ENCODE results near the gene KRT4.
"Not testable (repeated sequence)": the region's sequence is repeated elsewhere in the genome, so short reads cannot be mapped to it uniquely, and the experiment has no call there.

The KRT4 gene

DNA sequence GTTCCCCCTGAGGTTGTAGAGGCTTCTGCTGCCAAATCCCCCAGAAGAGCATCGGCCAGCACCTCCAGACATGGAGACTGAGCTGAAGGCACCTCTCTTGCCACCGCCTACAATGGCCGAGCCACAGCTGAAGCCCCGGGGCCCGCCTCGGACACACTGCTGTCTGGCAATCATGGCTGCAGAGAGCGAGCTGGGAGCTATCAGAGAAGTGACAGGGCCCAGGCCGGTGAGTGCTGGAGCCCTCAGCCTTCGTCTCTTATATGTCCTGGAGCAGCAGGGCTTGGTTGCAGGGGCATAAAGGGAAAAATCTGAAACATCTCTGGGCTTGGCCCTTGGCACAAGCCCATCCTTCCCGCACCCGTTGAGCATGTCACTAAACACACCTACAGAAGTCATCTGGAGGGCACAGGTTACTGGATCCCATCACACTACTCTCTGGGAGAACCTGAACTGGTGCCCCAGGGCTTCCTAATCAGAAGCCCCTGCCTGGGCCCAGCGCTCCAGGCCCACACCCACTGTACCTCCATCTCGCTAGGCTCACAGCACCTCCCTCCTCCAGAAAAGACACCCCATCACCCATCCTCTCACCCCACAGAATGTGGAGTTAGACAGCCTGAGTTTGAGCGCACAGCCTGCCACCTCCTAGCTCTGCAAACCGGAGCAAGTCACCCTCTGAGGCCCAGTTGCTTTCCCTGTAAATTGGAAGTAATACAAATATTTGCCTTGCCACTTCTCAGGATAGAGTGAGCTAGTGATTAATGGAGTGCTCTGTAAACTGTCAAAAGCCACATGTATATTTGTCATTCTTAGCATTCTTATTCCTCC, at the start of gene KRT4:
TSS of gene KRT4 (minus strand) at position 232 of the 825 bp plus-strand sequence. CDS start at position 174, 58 bp downstream.
- no peak for DNase-seq

DNA sequence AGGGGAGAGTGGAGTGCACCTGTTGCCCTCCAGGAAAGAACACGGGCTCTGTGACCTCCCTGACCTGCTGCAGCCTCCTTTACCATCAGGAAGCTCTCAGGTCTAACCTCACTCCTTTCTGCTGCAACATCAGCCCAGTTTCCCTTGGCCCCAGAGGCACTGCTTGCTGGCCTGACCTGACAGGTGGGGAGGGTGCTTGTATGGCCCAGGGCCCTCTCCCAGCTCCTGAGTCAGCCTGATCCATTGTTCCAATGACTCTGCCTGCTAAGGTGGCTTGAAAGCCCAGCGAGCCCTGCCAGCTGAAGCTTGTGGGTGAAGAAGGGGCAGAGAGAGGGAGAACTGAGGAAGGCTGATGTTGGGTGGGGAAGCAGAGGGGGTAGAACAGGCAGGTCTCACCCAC, 48.1 kb upstream of the KRT4 start:
- DNase-seq: no peak

DNA sequence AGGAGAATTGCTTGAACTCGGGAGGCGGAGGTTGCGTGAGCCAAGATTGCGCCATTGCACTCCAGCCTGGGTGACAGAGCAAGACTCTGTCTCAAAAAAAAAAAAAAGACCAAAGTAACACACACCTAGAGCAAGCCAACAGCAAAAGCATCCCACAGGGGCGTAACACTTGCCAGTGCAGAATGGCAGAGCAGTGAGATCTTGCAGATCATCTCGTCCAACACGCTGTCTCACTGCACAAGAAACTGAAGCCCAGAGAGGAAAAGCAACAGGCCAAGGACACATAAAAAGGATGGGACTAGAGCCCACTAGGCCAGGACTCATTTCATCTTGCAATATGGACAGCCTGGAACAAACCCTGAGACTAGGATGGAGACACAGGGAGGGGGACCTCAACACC, 47.6 kb upstream of the KRT4 start:
- DNase-seq: no peak

- no peak for DNase-seq
These were observed 46.3 kb upstream of the KRT4 start for GRCh38 chr12:52860102-52860823.

DNA sequence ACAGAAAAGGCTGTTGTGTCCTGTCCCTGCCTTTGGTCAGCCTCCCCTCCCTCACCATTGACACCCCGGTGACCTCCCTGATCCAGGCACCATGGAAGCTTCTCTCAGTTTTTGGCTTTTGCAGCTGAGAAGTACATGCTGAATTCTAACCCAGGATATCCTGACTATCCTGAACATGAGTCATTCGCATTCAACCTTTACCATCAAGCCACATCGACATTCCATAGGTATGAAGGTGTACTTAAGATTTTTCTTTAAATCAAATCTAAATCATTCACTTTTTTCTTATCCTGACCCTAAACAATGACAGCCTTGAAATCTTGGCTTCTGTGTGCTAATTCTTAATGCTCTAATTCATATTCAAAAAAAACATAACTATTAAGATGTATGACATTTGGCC, 43.6 kb upstream of the KRT4 start:
- DNase-seq: no peak

DNA sequence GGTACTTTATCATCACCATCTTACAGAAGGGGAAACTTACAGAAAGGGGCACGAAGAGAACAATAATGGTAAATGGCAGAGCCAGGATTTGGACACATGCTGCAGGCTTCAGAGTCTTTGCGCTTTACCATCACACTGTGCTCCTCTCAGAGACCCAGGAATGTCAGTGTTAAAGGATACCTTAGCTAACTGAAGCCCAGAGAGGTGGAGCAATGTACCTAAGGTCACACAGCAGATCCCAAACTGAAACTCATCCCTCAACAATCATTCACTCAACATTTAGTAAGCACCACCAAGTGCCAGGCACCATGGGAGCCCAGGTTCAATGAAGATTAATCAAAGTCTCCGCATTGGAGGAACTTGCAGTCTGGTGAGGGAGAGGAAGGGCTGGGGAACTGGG, 42.9 kb upstream of the KRT4 start:
- no peak for DNase-seq

GRCh38 chr12:52856077-52856476, 42.2 kb upstream of the KRT4 start:
- DNase-seq: not testable (repeated sequence)

GRCh38 chr12:52851787-52852186, 37.9 kb upstream of the KRT4 start:
- DNase-seq: no peak

DNA sequence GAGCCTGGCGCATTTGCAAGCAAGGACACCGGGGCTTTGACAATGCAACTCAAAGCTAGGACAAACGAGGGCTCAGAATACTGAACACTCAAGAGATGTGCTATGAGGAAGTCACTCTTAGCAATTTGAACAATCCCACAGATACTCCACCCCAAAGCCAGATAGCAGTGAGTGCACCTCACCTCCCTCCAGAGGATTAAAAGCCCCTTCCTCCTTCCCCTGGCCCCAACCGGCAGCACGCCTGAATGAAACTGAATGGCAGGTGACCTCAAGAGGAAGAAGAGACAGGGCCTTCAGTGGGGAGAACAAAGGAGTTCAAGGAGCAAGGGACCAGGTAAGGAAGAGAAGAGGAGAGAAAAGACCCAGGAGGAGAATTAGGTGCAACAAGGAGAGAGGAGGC, 36.8 kb upstream of the KRT4 start:
- no peak for DNase-seq

GRCh38 chr12:52849511-52849910, 35.6 kb upstream of the KRT4 start:
- no peak for DNase-seq

- DNase-seq: no peak
These were observed 34.8 kb upstream of the KRT4 start, which contains the start of gene KRT78 for GRCh38 chr12:52848661-52849255. TSS of gene KRT78 (minus strand) at chr12:52848994. CDS start at chr12:52848930, 64 bp downstream.

- DNase-seq: no peak
These were observed 33.6 kb upstream of the KRT4 start for GRCh38 chr12:52847335-52848102.

- no peak for DNase-seq
These were observed 32.5 kb upstream of the KRT4 start for GRCh38 chr12:52846356-52846970.

GRCh38 chr12:52845946-52846345, 32.0 kb upstream of the KRT4 start:
- DNase-seq: no peak

DNA sequence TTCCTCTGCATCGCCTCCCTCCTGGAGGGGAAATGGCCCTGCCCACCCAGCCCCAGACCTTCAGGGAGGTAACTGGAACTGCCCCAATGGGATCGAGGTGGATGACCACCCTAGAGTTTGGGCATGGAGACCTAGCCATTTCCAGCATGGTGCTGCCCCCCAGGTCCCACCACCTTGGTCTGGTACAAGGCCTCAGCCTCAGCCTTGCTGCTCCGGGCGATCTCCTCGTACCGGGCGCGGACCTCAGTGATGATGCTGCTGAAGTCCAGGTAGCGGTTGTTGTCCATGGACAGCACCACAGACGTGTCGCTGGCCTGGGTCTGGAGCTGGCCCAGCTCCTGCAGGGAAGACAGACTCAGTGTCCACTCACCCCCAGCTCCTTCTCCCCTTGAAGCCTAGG, 30.5 kb upstream of the KRT4 start:
- DNase-seq: no peak

DNA sequence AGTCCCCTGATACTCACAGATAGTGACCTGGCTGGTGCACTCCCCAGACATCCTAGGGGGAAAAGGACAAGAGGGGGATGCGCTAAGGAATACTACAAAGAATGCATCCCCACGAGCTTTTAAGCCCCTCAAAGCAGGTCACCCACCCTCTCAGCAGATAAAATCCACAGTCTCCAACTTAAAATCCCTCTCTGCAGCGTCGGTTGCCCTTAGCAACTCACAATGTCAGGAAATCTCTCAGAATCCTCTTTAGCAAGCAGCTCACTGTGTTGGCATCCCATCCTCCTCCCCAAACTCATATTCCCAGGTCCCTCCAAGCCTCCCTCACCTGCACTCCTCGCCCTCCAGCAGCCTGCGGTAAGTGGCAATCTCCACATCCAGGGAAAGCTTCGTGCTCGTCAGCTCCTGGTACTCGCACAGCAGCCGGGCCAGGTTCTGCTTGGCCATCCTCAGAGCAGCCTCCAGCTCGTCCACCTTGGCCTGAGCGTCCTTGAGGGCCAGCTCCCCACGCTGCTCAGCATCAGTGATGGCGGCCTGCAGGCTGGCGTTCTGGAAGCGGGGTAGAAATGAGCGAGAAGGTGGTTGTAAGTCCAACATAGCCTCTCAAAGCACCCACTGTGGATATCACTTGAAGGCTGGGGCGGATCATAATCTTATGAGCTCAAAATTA, 25.7 kb upstream of the KRT4 start:
- DNase-seq: no peak

- no peak for DNase-seq
These were observed 24.9 kb upstream of the KRT4 start for GRCh38 chr12:52838609-52839435.

GRCh38 chr12:52837781-52838608, 24.1 kb upstream of the KRT4 start:
- no peak for DNase-seq

DNA sequence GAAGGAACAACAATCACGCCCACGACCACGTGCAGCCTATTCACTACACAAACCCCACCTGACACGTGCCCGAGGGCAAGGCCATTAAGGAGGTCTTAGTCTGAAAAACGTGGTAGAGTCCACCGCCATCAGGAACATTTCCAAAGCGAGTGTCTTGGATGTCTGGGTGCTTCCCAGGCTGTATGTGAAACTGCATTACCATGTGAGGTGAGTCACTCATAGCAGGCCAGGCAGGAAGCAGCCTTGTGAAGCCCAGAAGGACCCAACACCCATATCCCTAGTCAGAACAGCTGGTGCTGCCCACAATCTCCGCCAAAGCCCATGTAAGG, 23.5 kb upstream of the KRT4 start:
- DNase-seq: no peak

Data from NCI-H1436 (cell line).